ENCODE data around the gene RNH1.
A peak's percentile ranks its signal among the peaks of the same experiment; 100 is the strongest.
"Not testable (repeated sequence)": the region's sequence is repeated elsewhere in the genome, so short reads cannot be mapped to it uniquely, and the experiment has no call there.

RNH1 gene

GRCh38 chr11:472272-472671, 34.8 kb downstream of the RNH1 start:
- TF ChIP-seq CTCF (IDR thresholded peaks at IDR 0.05; ENCODE audit: low read depth, low read length, missing control alignments), result peak; percentile 2
- H3K36me3 ChIP-seq (replicated peaks), result no peaks in the 10 kb centered on the region
- H3K27ac ChIP-seq, result no peak overlapping the region
- DNase-seq, result no peak
- H3K4me3 ChIP-seq (ENCODE audit: low read depth, low read length), result no peak overlapping the region
- no peaks in the 10 kb centered on the region for H3K27me3 ChIP-seq (replicated peaks)
- in situ Hi-C loops (cut with HindIII; ENCODE audit: low pct_ligation_motif_present, low sequenced_read_pairs), result no loop called here

- DNase-seq, result no peak
- Histone ChIP-seq H3K27ac (no peak overlapping the region), H3K4me3 (ENCODE audit: low read depth, low read length) (no peak overlapping the region), H3K36me3 (replicated peaks) (no peaks in the 10 kb centered on the region), H3K27me3 (replicated peaks) (no peaks in the 10 kb centered on the region)
- in situ Hi-C loops (cut with HindIII; ENCODE audit: low pct_ligation_motif_present, low sequenced_read_pairs), result no loop called here
- TF ChIP-seq CTCF (IDR thresholded peaks at IDR 0.05; ENCODE audit: low read depth, low read length, missing control alignments), result no peak
Measured at GRCh38 chr11:471468-472145, 35.4 kb downstream of the RNH1 start.

- Histone ChIP-seq H3K4me3 (ENCODE audit: low read depth, low read length) (peak overlapping the region; percentile 13), H3K27ac (peak overlapping the region; percentile 64)
Measured at GRCh38 chr11:469684-470560, 37.1 kb downstream of the RNH1 start.

GRCh38 chr11:469026-469683, 37.9 kb downstream of the RNH1 start:
- not testable (repeated sequence) for H3K36me3 ChIP-seq (replicated peaks); H3K27me3 ChIP-seq (replicated peaks)
- H3K4me3 ChIP-seq (ENCODE audit: low read depth, low read length), result peak overlapping the region; percentile 13

More at GRCh38 chr11:469684-470560, 37.1 kb downstream of the RNH1 start:
- DNase-seq, result peak; percentile 54
- Histone ChIP-seq H3K36me3 (replicated peaks) (no peaks in the 10 kb centered on the region), H3K27me3 (replicated peaks) (no peaks in the 10 kb centered on the region)
- peak; percentile 42 for TF ChIP-seq CTCF (IDR thresholded peaks at IDR 0.05; ENCODE audit: low read depth, low read length, missing control alignments)
- in situ Hi-C loops (cut with HindIII; ENCODE audit: low pct_ligation_motif_present, low sequenced_read_pairs), result no loop called here

GRCh38 chr11:468493-468892, 38.5 kb downstream of the RNH1 start:
- in situ Hi-C loops (cut with HindIII; ENCODE audit: low pct_ligation_motif_present, low sequenced_read_pairs), result no loop called here
- H3K36me3 ChIP-seq (replicated peaks), result no peaks in the 10 kb centered on the region
- no peak for DNase-seq
- H3K4me3 ChIP-seq (ENCODE audit: low read depth, low read length), result no peak overlapping the region
- no peak for TF ChIP-seq CTCF (IDR thresholded peaks at IDR 0.05; ENCODE audit: low read depth, low read length, missing control alignments)
- H3K27me3 ChIP-seq (replicated peaks), result no peaks in the 10 kb centered on the region
- no peak overlapping the region for H3K27ac ChIP-seq

More at GRCh38 chr11:469026-469683, 37.9 kb downstream of the RNH1 start:
- DNase-seq; in situ Hi-C loops (cut with HindIII; ENCODE audit: low pct_ligation_motif_present, low sequenced_read_pairs): not testable (repeated sequence)
- H3K27ac ChIP-seq, result peak overlapping the region; percentile 64

GRCh38 chr11:468036-468435, 39.0 kb downstream of the RNH1 start:
- in situ Hi-C loops (cut with HindIII; ENCODE audit: low pct_ligation_motif_present, low sequenced_read_pairs), result no loop called here
- no peak for DNase-seq
- Histone ChIP-seq H3K4me3 (ENCODE audit: low read depth, low read length) (no peak overlapping the region), H3K36me3 (replicated peaks) (no peaks in the 10 kb centered on the region), H3K27me3 (replicated peaks) (no peaks in the 10 kb centered on the region), H3K27ac (no peak overlapping the region)
- TF ChIP-seq CTCF (IDR thresholded peaks at IDR 0.05; ENCODE audit: low read depth, low read length, missing control alignments), result no peak

Data from brain microvascular endothelial cell (primary cell).